Measurements from ENCODE around the gene SPATA19. TPM values are rescaled to one million over a fixed set of nuclear protein-coding genes. Genes with fewer than 3 reads are reported as not detected.

SPATA19 gene
- total and polyA plus RNA-seq, 2 of the 13 experiments (the other 11 are each of a cell fraction or from before 2014, with no cell fraction given), result not detected

DNA sequence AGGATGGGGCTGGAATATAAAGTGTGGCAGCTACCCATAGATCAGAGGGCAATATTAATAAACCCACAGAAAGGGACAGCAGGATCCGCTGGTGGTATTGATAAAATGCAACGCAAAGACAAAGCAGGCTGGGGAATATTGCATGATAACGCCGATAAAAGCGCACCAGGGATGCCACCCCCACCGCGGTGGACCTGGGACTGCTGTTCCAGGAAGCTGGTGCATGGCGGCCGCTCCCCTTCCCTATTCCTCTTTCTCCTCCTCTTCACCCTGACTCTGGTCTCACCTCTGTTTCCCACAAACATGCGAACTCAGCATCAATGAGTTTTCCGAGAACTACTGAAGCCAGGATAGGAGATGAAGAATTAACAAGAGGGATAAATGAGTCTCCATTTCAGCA is 20.2 kb downstream of the SPATA19 start (continued):
- TF ChIP-seq MZF1 (CRISPR knock-in tag; IDR thresholded peaks at IDR 0.05; ENCODE audit: borderline replicate concordance) (no peak), ZNF589 (CRISPR knock-in tag; conservative IDR thresholded peaks at IDR 0.05) (no peak), TCF12 (IDR thresholded peaks at IDR 0.05) (no peak), TCF12 (CRISPR knock-in tag; IDR thresholded peaks at IDR 0.05) (no peak), HES4 (CRISPR knock-in tag; IDR thresholded peaks at IDR 0.05; ENCODE audit: borderline replicate concordance) (no peak), ZNF674 (CRISPR knock-in tag; IDR thresholded peaks at IDR 0.05; ENCODE audit: low read depth) (no peak), ZNF850 (CRISPR knock-in tag; conservative IDR thresholded peaks at IDR 0.05) (no peak), ZSCAN21 (CRISPR knock-in tag; IDR thresholded peaks at IDR 0.05; ENCODE audit: borderline replicate concordance) (no peak), ELF3 (CRISPR knock-in tag; IDR thresholded peaks at IDR 0.05) (no peak), ZNF253 (CRISPR knock-in tag; IDR thresholded peaks at IDR 0.05; ENCODE audit: borderline replicate concordance) (no peak), THAP8 (CRISPR knock-in tag; IDR thresholded peaks at IDR 0.05; ENCODE audit: borderline replicate concordance) (no peak), SRY (CRISPR knock-in tag; IDR thresholded peaks at IDR 0.05) (no peak)

DNA sequence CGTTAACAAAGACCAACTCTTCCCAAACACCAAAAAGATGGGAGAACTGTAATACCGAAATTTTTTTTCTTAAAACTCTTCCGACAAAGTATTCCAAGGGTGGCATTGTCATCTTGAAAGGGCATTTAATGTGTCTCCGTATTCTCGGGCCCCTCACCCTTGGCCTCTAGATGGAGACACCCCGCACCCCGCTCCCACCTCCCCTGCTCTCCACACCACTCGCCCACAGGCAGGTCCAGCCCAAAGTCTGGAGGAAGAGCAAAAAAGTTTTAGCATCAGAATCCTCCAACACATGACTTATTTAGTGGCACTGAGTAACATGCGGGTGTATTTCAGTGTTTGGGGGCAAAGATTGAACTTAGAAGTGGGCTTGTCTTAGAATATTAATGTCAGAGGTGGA is 20.7 kb downstream of the SPATA19 start:
- Histone ChIP-seq H3K4me3 (replicated peaks in 1 of 3; ENCODE audit: insufficient read depth in 1 of 3, low read depth in 2 of 3, low read length in 3 of 3) (no peak overlapping the region), H3K27ac (ENCODE audit: extremely low read length, insufficient read depth, low read length) (no peak overlapping the region), H4K20me1 (ENCODE audit: insufficient read depth, low read length) (no peaks in the 10 kb centered on the region), H3K4me2 (ENCODE audit: low read depth, low read length) (no peak overlapping the region), H3K36me3 (replicated peaks in 1 of 2; ENCODE audit: control insufficient read depth in 1 of 2, insufficient read depth in 2 of 2, low read length in 2 of 2) (no peaks in the 10 kb centered on the region), H3K27me3 (ENCODE audit: control insufficient read depth in 1 of 2, insufficient read depth in 2 of 2, low read length in 2 of 2) (no peaks in the 10 kb centered on the region; a peak in 1 of 5 replicates), H3K9me3 (ENCODE audit: low read length) (no peaks in the 10 kb centered on the region), H3K4me1 (ENCODE audit: insufficient read depth, low read length) (no peaks in the 10 kb centered on the region), H3K79me2 (ENCODE audit: insufficient read depth, low read length) (no peaks in the 10 kb centered on the region), H2AFZ (ENCODE audit: low read length) (no peak overlapping the region), H3K9ac (ENCODE audit: insufficient read depth, low read depth, low read length) (no peak overlapping the region)
- no TSS peak for BruUV-seq (replicated peaks)
- DNase-seq (ENCODE audit: low spot score), result no peak
- in situ Hi-C loops (cut with HindIII; ENCODE audit: extremely low pct_ligation_motif_present, low pct_unique_long_range_greater_than_20kb), result loop anchor here (10.0 kb wide), 1 partner anchor 690 kb away; no protein-coding TSS in a partner anchor
- intact Hi-C loops (cut with micrococcal nuclease; ENCODE audit: unreplicated experiment), result no loop called here
- TF ChIP-seq, protein P1, sequence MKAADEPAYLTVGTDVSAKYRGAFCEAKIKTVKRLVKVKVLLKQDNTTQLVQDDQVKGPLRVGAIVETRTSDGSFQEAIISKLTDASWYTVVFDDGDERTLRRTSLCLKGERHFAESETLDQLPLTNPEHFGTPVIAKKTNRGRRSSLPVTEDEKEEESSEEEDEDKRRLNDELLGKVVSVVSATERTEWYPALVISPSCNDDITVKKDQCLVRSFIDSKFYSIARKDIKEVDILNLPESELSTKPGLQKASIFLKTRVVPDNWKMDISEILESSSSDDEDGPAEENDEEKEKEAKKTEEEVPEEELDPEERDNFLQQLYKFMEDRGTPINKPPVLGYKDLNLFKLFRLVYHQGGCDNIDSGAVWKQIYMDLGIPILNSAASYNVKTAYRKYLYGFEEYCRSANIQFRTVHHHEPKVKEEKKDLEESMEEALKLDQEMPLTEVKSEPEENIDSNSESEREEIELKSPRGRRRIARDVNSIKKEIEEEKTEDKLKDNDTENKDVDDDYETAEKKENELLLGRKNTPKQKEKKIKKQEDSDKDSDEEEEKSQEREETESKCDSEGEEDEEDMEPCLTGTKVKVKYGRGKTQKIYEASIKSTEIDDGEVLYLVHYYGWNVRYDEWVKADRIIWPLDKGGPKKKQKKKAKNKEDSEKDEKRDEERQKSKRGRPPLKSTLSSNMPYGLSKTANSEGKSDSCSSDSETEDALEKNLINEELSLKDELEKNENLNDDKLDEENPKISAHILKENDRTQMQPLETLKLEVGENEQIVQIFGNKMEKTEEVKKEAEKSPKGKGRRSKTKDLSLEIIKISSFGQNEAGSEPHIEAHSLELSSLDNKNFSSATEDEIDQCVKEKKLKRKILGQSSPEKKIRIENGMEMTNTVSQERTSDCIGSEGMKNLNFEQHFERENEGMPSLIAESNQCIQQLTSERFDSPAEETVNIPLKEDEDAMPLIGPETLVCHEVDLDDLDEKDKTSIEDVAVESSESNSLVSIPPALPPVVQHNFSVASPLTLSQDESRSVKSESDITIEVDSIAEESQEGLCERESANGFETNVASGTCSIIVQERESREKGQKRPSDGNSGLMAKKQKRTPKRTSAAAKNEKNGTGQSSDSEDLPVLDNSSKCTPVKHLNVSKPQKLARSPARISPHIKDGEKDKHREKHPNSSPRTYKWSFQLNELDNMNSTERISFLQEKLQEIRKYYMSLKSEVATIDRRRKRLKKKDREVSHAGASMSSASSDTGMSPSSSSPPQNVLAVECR (CRISPR knock-in tag; IDR thresholded peaks at IDR 0.05; ENCODE audit: borderline replicate concordance), result no peak
- TF ChIP-seq TCF12 (IDR thresholded peaks at IDR 0.05) (no peak), TCF12 (CRISPR knock-in tag; IDR thresholded peaks at IDR 0.05) (no peak), ZNF18 (CRISPR knock-in tag; IDR thresholded peaks at IDR 0.05; ENCODE audit: insufficient replicate concordance) (no peak), SMAD1 (CRISPR knock-in tag; IDR thresholded peaks at IDR 0.05; ENCODE audit: borderline replicate concordance, low read depth) (no peak), ZNF761 (CRISPR knock-in tag; conservative IDR thresholded peaks at IDR 0.05) (no peak), POLR2AphosphoS2 (IDR thresholded peaks at IDR 0.05; ENCODE audit: low read depth, low read length) (no peak), SKI (IDR thresholded peaks at IDR 0.05; ENCODE audit: partially characterized antibody) (no peak)
- 15% methylated on average over 9 of the region's 9 CpGs for WGBS (ENCODE audit: low lambda C conversion rate)
- FAIRE-seq, result no peak
- POLR2A ChIA-PET, result no interaction called here
- ATAC-seq, result no peak
- CTCF ChIA-PET (ENCODE audit: low intra/inter-chr PET ratio, low total read pairs), result no interaction called here

Data from HepG2 (cell line).